Measurements from ENCODE around the gene CD22. TPM values are rescaled to one million over a fixed set of nuclear protein-coding genes. Genes with fewer than 3 reads are reported as not detected.

CD22 gene
- total and polyA plus RNA-seq, 2 of the 4 experiments (the other 2 are of a cell fraction) = 0.18 to 0.22 TPM

DNA sequence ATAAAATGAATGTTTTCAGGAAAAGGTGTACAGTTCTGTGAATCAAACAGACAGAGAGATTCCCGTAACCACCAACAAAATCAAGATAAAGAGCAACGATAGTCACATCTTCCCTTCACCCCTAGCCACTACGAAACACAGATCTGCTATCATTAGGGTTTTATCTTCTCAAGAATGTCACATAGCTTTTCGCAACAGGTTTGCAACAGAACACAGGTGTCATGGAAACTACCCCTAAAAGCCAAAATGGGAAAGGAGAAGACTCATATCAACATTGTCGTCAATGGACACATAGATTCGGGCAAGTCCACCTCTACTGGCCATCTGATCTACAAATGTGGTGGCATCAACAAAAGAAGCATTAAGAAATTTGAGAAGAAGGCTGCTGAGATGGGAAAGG is 52.9 kb downstream of the CD22 start:
- H3K9me1 ChIP-seq (ENCODE audit: insufficient read depth, low read length) = no peaks in the 10 kb centered on the region
- 40% methylated on average over 2 of the region's 6 CpGs; no CpG with 5 or more reads in 1 of the 2 experiments for WGBS, 2 experiments (ENCODE audit: extremely low coverage in 2 of 2, insufficient read length in 1 of 2)

More for the DNA sequence above, 52.9 kb downstream of the CD22 start:
- CTCF ChIA-PET = no interaction called here
- no peak overlapping the region for H2AK9ac ChIP-seq (replicated peaks; ENCODE audit: low read depth, low read length, poor library complexity)
- no peaks in the 10 kb centered on the region for H3K4me1 ChIP-seq (ENCODE audit: control insufficient read depth, insufficient read depth, low read length)
- H3K36me3 ChIP-seq (ENCODE audit: control insufficient read depth, insufficient read depth, low read length) = no peaks in the 10 kb centered on the region
- TF ChIP-seq BHLHE40 (IDR thresholded peaks at IDR 0.05; ENCODE audit: low read depth, low read length) (no peak), NFE2L2 (IDR thresholded peaks at IDR 0.05; ENCODE audit: low read depth, low read length) (no peak), RCOR1 (IDR thresholded peaks at IDR 0.05; ENCODE audit: insufficient replicate concordance, low read length) (no peak), MXI1 (IDR thresholded peaks at IDR 0.05; ENCODE audit: borderline replicate concordance, low read depth, low read length) (no peak), POLR2A (IDR thresholded peaks at IDR 0.05; ENCODE audit: low read depth, low read length) (no peak), MAZ (IDR thresholded peaks at IDR 0.05; ENCODE audit: borderline replicate concordance, low read depth, low read length) (no peak), FOS (IDR thresholded peaks at IDR 0.05; ENCODE audit: low read depth, low read length) (no peak), RFX5 (IDR thresholded peaks at IDR 0.05; ENCODE audit: low read depth, low read length) (no peak), SMC3 (IDR thresholded peaks at IDR 0.05; ENCODE audit: low read depth, low read length) (no peak), MAFK (IDR thresholded peaks at IDR 0.05; ENCODE audit: low read depth, low read length) (no peak), RAD21 (IDR thresholded peaks at IDR 0.05; ENCODE audit: low read length) (no peak)
- TF ChIP-seq, protein P1, sequence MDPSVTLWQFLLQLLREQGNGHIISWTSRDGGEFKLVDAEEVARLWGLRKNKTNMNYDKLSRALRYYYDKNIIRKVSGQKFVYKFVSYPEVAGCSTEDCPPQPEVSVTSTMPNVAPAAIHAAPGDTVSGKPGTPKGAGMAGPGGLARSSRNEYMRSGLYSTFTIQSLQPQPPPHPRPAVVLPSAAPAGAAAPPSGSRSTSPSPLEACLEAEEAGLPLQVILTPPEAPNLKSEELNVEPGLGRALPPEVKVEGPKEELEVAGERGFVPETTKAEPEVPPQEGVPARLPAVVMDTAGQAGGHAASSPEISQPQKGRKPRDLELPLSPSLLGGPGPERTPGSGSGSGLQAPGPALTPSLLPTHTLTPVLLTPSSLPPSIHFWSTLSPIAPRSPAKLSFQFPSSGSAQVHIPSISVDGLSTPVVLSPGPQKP (IDR thresholded peaks at IDR 0.05; ENCODE audit: borderline replicate concordance, low read depth, low read length) = no peak
- TF ChIP-seq, protein P2, sequence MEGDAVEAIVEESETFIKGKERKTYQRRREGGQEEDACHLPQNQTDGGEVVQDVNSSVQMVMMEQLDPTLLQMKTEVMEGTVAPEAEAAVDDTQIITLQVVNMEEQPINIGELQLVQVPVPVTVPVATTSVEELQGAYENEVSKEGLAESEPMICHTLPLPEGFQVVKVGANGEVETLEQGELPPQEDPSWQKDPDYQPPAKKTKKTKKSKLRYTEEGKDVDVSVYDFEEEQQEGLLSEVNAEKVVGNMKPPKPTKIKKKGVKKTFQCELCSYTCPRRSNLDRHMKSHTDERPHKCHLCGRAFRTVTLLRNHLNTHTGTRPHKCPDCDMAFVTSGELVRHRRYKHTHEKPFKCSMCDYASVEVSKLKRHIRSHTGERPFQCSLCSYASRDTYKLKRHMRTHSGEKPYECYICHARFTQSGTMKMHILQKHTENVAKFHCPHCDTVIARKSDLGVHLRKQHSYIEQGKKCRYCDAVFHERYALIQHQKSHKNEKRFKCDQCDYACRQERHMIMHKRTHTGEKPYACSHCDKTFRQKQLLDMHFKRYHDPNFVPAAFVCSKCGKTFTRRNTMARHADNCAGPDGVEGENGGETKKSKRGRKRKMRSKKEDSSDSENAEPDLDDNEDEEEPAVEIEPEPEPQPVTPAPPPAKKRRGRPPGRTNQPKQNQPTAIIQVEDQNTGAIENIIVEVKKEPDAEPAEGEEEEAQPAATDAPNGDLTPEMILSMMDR (conservative IDR thresholded peaks at IDR 0.05; ENCODE audit: low read depth, low read length) = no peak
- TF ChIP-seq, protein P3, sequence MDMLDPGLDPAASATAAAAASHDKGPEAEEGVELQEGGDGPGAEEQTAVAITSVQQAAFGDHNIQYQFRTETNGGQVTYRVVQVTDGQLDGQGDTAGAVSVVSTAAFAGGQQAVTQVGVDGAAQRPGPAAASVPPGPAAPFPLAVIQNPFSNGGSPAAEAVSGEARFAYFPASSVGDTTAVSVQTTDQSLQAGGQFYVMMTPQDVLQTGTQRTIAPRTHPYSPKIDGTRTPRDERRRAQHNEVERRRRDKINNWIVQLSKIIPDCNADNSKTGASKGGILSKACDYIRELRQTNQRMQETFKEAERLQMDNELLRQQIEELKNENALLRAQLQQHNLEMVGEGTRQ (IDR thresholded peaks at IDR 0.05; ENCODE audit: low read depth, low read length) = no peak
- no peak overlapping the region for H3K4me3 ChIP-seq (ENCODE audit: insufficient read depth, low read depth, low read length)
- no peak overlapping the region for H4K91ac ChIP-seq (ENCODE audit: insufficient read depth, low read depth, low read length)
- no peak overlapping the region for H3K23ac ChIP-seq (ENCODE audit: low read depth, low read length)
- no peak overlapping the region for H2BK15ac ChIP-seq (ENCODE audit: low read depth, low read length)
- no peak overlapping the region for H2AFZ ChIP-seq (replicated peaks; ENCODE audit: low read length, poor library complexity)
- no peak overlapping the region for H2AK5ac ChIP-seq (ENCODE audit: low read depth, low read length)
- H3K18ac ChIP-seq (ENCODE audit: low read depth, low read length) = no peak overlapping the region
- intact Hi-C loops (cut with micrococcal nuclease) = no loop called here
- no peaks in the 10 kb centered on the region for H3K79me1 ChIP-seq (ENCODE audit: low read depth in 1 of 2, low read length in 2 of 2)
- DNase-seq = no peak
- no TSS peak for BruUV-seq (replicated peaks)
- no peak overlapping the region for H3K4ac ChIP-seq (ENCODE audit: low read depth, low read length)
- in situ Hi-C loops (cut with MboI; ENCODE audit: low sequenced_read_pairs) = no loop called here
- H2BK20ac ChIP-seq (ENCODE audit: low read depth, low read length) = no peak overlapping the region
- H3K9me3 ChIP-seq (ENCODE audit: control insufficient read depth, insufficient read depth, low read length) = peaks cover 3% of the 10 kb centered on the region
- POLR2A ChIA-PET (ENCODE audit: unreplicated experiment) = no interaction called here
- no peak overlapping the region for H3K27ac ChIP-seq (ENCODE audit: insufficient read depth, low read length)
- no peak overlapping the region for H3K4me2 ChIP-seq (ENCODE audit: low read depth, low read length)
- H2BK120ac ChIP-seq (ENCODE audit: low read depth, low read length) = no peak overlapping the region
- H3K14ac ChIP-seq (replicated peaks; ENCODE audit: low read depth, low read length) = no peak overlapping the region
- H4K8ac ChIP-seq (ENCODE audit: low read depth in 2 of 2, low read length in 2 of 2) = no peak overlapping the region
- no peaks in the 10 kb centered on the region for H4K20me1 ChIP-seq (ENCODE audit: insufficient read depth, low read length)
- H3K9ac ChIP-seq (ENCODE audit: low read depth, low read length) = no peak overlapping the region
- H3K27me3 ChIP-seq (ENCODE audit: control insufficient read depth, insufficient read depth, low read length) = peaks cover 4% of the 10 kb centered on the region
- no peak overlapping the region for H2BK5ac ChIP-seq (ENCODE audit: low read depth, low read length, poor library complexity, severe bottlenecking)
- no peak overlapping the region for H4K5ac ChIP-seq (ENCODE audit: low read depth, low read length)
- ATAC-seq (ENCODE audit: low read depth) = no peak
- dilution Hi-C loops (cut with HindIII; ENCODE audit: low sequenced_read_pairs, unreplicated experiment) = no loop called here
- no peak overlapping the region for H3K56ac ChIP-seq (ENCODE audit: extremely low read depth, insufficient read depth, low read length)

Data from IMR-90 (cell line).